ENCODE data around the gene ARHGEF1. TPM values are rescaled to one million over a fixed set of nuclear protein-coding genes. Genes with fewer than 3 reads are reported as not detected.

The ARHGEF1 gene
- total RNA-seq, 1 donor from 2014 or later, result 73.1 TPM

- Histone ChIP-seq H3K4me2 (ENCODE audit: low read length) (no peak overlapping the region), H3K4me3 (ENCODE audit: insufficient read depth, low read depth, low read length) (no peak overlapping the region), H4K20me1 (ENCODE audit: insufficient read depth, low read length) (no peaks in the 10 kb centered on the region), H3K79me2 (ENCODE audit: insufficient read depth, low read length) (no peaks in the 10 kb centered on the region), H3K36me3 (ENCODE audit: insufficient read depth, low read length) (no peaks in the 10 kb centered on the region), H3K27ac (ENCODE audit: low read depth, low read length) (no peak overlapping the region), H3K4me1 (ENCODE audit: insufficient read depth, low read length) (no peaks in the 10 kb centered on the region), H3K9me3 (ENCODE audit: insufficient read depth, low read depth, low read length) (no peaks in the 10 kb centered on the region), H3K27me3 (ENCODE audit: insufficient read depth, low read length) (peaks cover 4% of the 10 kb centered on the region), H2AFZ (ENCODE audit: low read depth, low read length) (no peak overlapping the region), H3K9ac (ENCODE audit: low read length) (no peak overlapping the region)
- no peaks in the 10 kb centered on the region for H3K36me3 Mint-ChIP-seq (ENCODE audit: low read depth, unreplicated experiment)
- no peak for DNase-seq (ENCODE audit: low read depth)
- TF ChIP-seq, protein P1, sequence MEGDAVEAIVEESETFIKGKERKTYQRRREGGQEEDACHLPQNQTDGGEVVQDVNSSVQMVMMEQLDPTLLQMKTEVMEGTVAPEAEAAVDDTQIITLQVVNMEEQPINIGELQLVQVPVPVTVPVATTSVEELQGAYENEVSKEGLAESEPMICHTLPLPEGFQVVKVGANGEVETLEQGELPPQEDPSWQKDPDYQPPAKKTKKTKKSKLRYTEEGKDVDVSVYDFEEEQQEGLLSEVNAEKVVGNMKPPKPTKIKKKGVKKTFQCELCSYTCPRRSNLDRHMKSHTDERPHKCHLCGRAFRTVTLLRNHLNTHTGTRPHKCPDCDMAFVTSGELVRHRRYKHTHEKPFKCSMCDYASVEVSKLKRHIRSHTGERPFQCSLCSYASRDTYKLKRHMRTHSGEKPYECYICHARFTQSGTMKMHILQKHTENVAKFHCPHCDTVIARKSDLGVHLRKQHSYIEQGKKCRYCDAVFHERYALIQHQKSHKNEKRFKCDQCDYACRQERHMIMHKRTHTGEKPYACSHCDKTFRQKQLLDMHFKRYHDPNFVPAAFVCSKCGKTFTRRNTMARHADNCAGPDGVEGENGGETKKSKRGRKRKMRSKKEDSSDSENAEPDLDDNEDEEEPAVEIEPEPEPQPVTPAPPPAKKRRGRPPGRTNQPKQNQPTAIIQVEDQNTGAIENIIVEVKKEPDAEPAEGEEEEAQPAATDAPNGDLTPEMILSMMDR (IDR thresholded peaks at IDR 0.05; ENCODE audit: insufficient read depth, low read depth, low read length), result no peak
- no peak for TF ChIP-seq EZH2 (IDR thresholded peaks at IDR 0.05; ENCODE audit: insufficient read depth, low read length)
- peaks cover 2% of the 10 kb centered on the region for H3K9me3 Mint-ChIP-seq (ENCODE audit: unreplicated experiment)
- H3K27ac Mint-ChIP-seq (ENCODE audit: unreplicated experiment), result no peak overlapping the region
- no peak for FAIRE-seq
- H3K4me3 Mint-ChIP-seq (ENCODE audit: unreplicated experiment), result no peak overlapping the region
- H3K4me1 Mint-ChIP-seq (ENCODE audit: low read depth, unreplicated experiment), result no peaks in the 10 kb centered on the region
- peaks cover 40% of the 10 kb centered on the region for H3K27me3 Mint-ChIP-seq (ENCODE audit: low read depth, unreplicated experiment)
Observed at GRCh38 chr19:41839211-41839610, 43.8 kb upstream of the ARHGEF1 start.

GRCh38 chr19:41843371-41843770, 39.6 kb upstream of the ARHGEF1 start:
- DNase-seq (ENCODE audit: low read depth) (no peak), FAIRE-seq (no peak)
- H3K4me3 ChIP-seq (ENCODE audit: insufficient read depth, low read depth, low read length), result no peak overlapping the region
- H3K27ac ChIP-seq (ENCODE audit: low read depth, low read length), result no peak overlapping the region
- no peak overlapping the region for H3K4me2 ChIP-seq (ENCODE audit: low read length)
- H3K9me3 ChIP-seq (ENCODE audit: insufficient read depth, low read depth, low read length), result no peaks in the 10 kb centered on the region
- Mint-ChIP-seq H3K9me3 (ENCODE audit: unreplicated experiment) (peaks cover 2% of the 10 kb centered on the region), H3K36me3 (ENCODE audit: low read depth, unreplicated experiment) (no peaks in the 10 kb centered on the region), H3K4me3 (ENCODE audit: unreplicated experiment) (no peak overlapping the region), H3K27ac (ENCODE audit: unreplicated experiment) (no peak overlapping the region), H3K27me3 (ENCODE audit: low read depth, unreplicated experiment) (peaks cover 24% of the 10 kb centered on the region), H3K4me1 (ENCODE audit: low read depth, unreplicated experiment) (no peaks in the 10 kb centered on the region)
- no peaks in the 10 kb centered on the region for H3K4me1 ChIP-seq (ENCODE audit: insufficient read depth, low read length)
- H2AFZ ChIP-seq (ENCODE audit: low read depth, low read length), result no peak overlapping the region
- no peaks in the 10 kb centered on the region for H4K20me1 ChIP-seq (ENCODE audit: insufficient read depth, low read length)
- H3K36me3 ChIP-seq (ENCODE audit: insufficient read depth, low read length), result no peaks in the 10 kb centered on the region
- H3K79me2 ChIP-seq (ENCODE audit: insufficient read depth, low read length), result no peaks in the 10 kb centered on the region
- peaks cover 4% of the 10 kb centered on the region for H3K27me3 ChIP-seq (ENCODE audit: insufficient read depth, low read length)
- no peak overlapping the region for H3K9ac ChIP-seq (ENCODE audit: low read length)
- TF ChIP-seq, protein P1 (IDR thresholded peaks at IDR 0.05; ENCODE audit: insufficient read depth, low read depth, low read length), result no peak
- TF ChIP-seq EZH2 (IDR thresholded peaks at IDR 0.05; ENCODE audit: insufficient read depth, low read length), result no peak

DNA sequence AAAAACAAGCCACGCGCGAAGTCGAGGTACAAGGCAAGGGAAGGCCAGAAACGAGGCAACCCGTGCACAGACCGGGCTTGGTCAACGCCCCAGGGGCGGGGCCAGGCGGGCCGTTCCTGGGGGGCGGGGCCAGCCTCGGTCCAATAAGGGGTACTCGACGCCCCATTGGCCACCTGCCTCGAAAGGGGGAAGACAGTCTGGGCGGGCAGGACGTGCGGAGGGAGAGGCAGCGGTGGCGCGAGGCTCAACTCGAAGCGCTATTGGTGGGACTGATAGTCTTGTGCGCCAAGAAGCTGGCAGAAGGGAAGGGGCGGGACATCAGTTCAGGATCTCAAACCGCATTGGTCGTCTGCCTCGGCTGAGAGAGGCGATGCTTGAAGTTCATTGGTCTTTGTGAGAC, 38.4 kb upstream of the ARHGEF1 start, which contains the start of gene LYPD4:
LYPD4 (minus strand) TSS at position 83 of the 400 bp plus-strand sequence. CDS start 5,398 bp downstream, outside the sequence.
- H3K9ac ChIP-seq (ENCODE audit: low read length), result no peak within 1 kb of the TSS
- H4K20me1 ChIP-seq (ENCODE audit: insufficient read depth, low read length), result no peaks in the 10 kb centered on the region
- FAIRE-seq (no peak), DNase-seq (ENCODE audit: low read depth) (no peak)
- peaks cover 27% of the 10 kb centered on the region for H3K27me3 Mint-ChIP-seq (ENCODE audit: low read depth, unreplicated experiment)
- H3K36me3 Mint-ChIP-seq (ENCODE audit: low read depth, unreplicated experiment), result no peaks in the 10 kb centered on the region
- no peaks in the 10 kb centered on the region for H3K27me3 ChIP-seq (ENCODE audit: insufficient read depth, low read length)
- H3K4me3 Mint-ChIP-seq (ENCODE audit: unreplicated experiment), result no peak within 1 kb of the TSS
- no peaks in the 10 kb centered on the region for H3K36me3 ChIP-seq (ENCODE audit: insufficient read depth, low read length)
- no peaks in the 10 kb centered on the region for H3K4me1 Mint-ChIP-seq (ENCODE audit: low read depth, unreplicated experiment)
- no peaks in the 10 kb centered on the region for H3K9me3 ChIP-seq (ENCODE audit: insufficient read depth, low read depth, low read length)
- H3K79me2 ChIP-seq (ENCODE audit: insufficient read depth, low read length), result no peaks in the 10 kb centered on the region
- no peak within 1 kb of the TSS for H2AFZ ChIP-seq (ENCODE audit: low read depth, low read length)
- no peak within 1 kb of the TSS for H3K4me2 ChIP-seq (ENCODE audit: low read length)
- H3K27ac ChIP-seq (ENCODE audit: low read depth, low read length), result no peak within 1 kb of the TSS
- no peak within 1 kb of the TSS for H3K27ac Mint-ChIP-seq (ENCODE audit: unreplicated experiment)
- peaks cover 2% of the 10 kb centered on the region for H3K9me3 Mint-ChIP-seq (ENCODE audit: unreplicated experiment)
- H3K4me1 ChIP-seq (ENCODE audit: insufficient read depth, low read length), result no peaks in the 10 kb centered on the region
- no peak within 1 kb of the TSS for H3K4me3 ChIP-seq (ENCODE audit: insufficient read depth, low read depth, low read length)
- TF ChIP-seq EZH2 (IDR thresholded peaks at IDR 0.05; ENCODE audit: insufficient read depth, low read length), result no peak
- TF ChIP-seq, protein P1 (IDR thresholded peaks at IDR 0.05; ENCODE audit: insufficient read depth, low read depth, low read length), result no peak

Data from astrocyte (in vitro differentiated cells and primary cell).